ENCODE measurements around the gene RNFT2.
"Not testable (repeated sequence)": the region's sequence is repeated elsewhere in the genome, so short reads cannot be mapped to it uniquely, and the experiment has no call there.

RNFT2 gene

GRCh38 chr12:116744766-116745165 lies 6.7 kb downstream of the RNFT2 start:
- no peak for DNase-seq (ENCODE audit: low spot score)

GRCh38 chr12:116745554-116745953 lies 7.4 kb downstream of the RNFT2 start:
- DNase-seq (ENCODE audit: low spot score): no peak

GRCh38 chr12:116749884-116750283 lies 11.8 kb downstream of the RNFT2 start:
- no peak for DNase-seq (ENCODE audit: low spot score)

- DNase-seq (ENCODE audit: low spot score): no peak
Observed at GRCh38 chr12:116750298-116750697, 12.2 kb downstream of the RNFT2 start.

GRCh38 chr12:116754097-116754496 lies 16.0 kb downstream of the RNFT2 start:
- not testable (repeated sequence) for DNase-seq (ENCODE audit: low spot score)

- not testable (repeated sequence) for DNase-seq (ENCODE audit: low spot score)
Observed at GRCh38 chr12:116754783-116755182, 16.7 kb downstream of the RNFT2 start.

- DNase-seq (ENCODE audit: low spot score): no peak
Observed at GRCh38 chr12:116759783-116760621, 21.9 kb downstream of the RNFT2 start.

- DNase-seq (ENCODE audit: low spot score): no peak
Observed at GRCh38 chr12:116760622-116761020, 22.5 kb downstream of the RNFT2 start.

GRCh38 chr12:116761499-116761898 lies 23.4 kb downstream of the RNFT2 start:
- no peak for DNase-seq (ENCODE audit: low spot score)

- no peak for DNase-seq (ENCODE audit: low spot score)
Observed at GRCh38 chr12:116765271-116765670, 27.2 kb downstream of the RNFT2 start.

- no peak for DNase-seq (ENCODE audit: low spot score)
Observed at GRCh38 chr12:116766285-116766684, 28.2 kb downstream of the RNFT2 start.

GRCh38 chr12:116766746-116767145 lies 28.6 kb downstream of the RNFT2 start:
- no peak for DNase-seq (ENCODE audit: low spot score)

- no peak for DNase-seq (ENCODE audit: low spot score)
Observed at GRCh38 chr12:116771651-116772050, 33.5 kb downstream of the RNFT2 start.

- peak; percentile 12 for DNase-seq (ENCODE audit: low spot score)
Observed at GRCh38 chr12:116773276-116773731, 35.2 kb downstream of the RNFT2 start.

GRCh38 chr12:116774020-116774419 lies 35.9 kb downstream of the RNFT2 start:
- no peak for DNase-seq (ENCODE audit: low spot score)

GRCh38 chr12:116777245-116777644 lies 39.1 kb downstream of the RNFT2 start:
- DNase-seq (ENCODE audit: low spot score): no peak

- no peak for DNase-seq (ENCODE audit: low spot score)
Observed at GRCh38 chr12:116779597-116779996, 41.5 kb downstream of the RNFT2 start.

GRCh38 chr12:116780942-116781341 lies 42.8 kb downstream of the RNFT2 start:
- no peak for DNase-seq (ENCODE audit: low spot score)

GRCh38 chr12:116783525-116784237 lies 45.6 kb downstream of the RNFT2 start:
- no peak for DNase-seq (ENCODE audit: low spot score)

GRCh38 chr12:116784238-116784612 lies 46.1 kb downstream of the RNFT2 start:
- DNase-seq (ENCODE audit: low spot score): no peak

- not testable (repeated sequence) for DNase-seq (ENCODE audit: low spot score)
Observed at GRCh38 chr12:116789562-116789961, 51.4 kb downstream of the RNFT2 start.

GRCh38 chr12:116790066-116790465 lies 52.0 kb downstream of the RNFT2 start:
- no peak for DNase-seq (ENCODE audit: low spot score)

GRCh38 chr12:116792403-116792802 lies 54.3 kb downstream of the RNFT2 start:
- no peak for DNase-seq (ENCODE audit: low spot score)

Measured in HuH-7.5 (cell line).